T-helper 9 cell (primary cell): ENCODE results near the gene FRY.

Experiments used
- DNase-seq: peaks from one replicate; pipeline ENCODE4 v3.0.0-alpha.2; 2020

The FRY gene

DNA sequence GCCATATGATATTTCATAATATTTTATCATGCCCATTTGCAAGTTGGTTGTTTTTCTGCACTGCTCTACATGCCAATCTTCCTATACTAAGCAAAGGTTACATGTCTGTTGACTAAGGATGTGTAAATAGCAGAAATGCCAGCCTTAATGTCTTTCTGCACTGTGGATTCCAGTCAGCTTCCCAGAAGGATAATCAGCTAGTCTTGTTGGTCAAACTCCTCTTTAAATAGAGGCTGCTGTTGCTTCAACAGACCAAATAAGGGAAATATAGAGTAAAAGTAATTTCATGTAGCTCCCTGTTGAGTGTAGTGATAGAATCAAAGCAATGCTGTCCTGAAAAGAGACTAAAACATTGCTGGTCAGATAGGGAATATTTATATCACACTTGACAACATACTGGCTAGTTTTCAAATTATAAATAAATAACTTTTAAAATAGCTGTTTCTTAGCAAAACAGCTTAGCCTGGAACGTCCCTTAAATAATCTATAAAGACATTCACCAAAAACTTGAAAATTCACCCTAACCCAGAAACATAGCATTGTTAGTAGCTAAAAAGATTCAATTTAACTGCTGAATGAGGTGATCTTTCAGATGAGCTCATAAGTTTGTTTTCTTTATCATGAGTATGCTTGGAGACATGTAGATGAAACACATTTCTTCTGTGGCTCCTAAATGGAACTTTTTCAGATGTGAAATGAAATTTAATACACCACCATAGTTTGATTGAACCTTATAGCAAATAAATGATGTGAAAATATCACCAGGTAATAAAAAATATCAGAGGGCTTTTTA, 56.6 kb downstream of the FRY start:
- no peak for DNase-seq

DNA sequence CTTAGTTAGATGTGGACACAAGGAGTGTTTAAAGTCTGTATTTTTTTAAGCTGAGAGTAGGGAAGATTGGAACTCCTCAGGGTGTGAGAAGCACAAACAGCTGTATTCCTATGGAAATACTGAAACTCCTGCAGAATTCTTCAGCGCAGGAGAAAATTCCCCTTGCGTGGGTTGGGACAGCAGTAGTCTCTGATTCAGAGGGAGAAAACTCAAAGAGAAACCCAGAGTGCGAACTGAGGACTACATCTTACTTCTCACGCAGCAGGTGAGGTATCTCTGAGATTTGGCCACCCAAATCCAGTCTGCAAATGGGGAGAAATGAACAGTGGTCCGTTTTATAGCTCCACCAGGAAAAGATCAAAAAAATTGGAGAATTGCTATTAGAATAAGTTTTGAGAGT, 60.9 kb downstream of the FRY start:
- DNase-seq: no peak

DNA sequence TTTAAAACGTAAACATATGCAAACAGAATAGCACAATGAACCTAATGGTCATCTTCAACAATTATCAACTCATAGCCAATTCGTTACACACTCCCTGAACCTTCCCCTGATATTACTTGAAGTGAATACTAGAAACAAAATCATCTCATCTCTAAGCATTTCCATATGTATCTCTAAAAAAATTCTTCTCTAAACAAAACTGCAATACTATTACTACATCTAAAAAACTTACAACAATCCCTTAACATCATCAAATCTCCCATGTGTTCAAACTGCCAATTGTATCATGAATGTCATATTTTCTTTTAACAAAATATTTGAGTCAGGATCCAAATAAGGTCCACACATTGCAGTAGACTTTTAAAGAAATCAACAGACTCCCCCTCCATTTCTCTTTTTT, 61.4 kb downstream of the FRY start:
- no peak for DNase-seq

GRCh38 chr13:32098272-32098671, 66.7 kb downstream of the FRY start:
- DNase-seq: no peak

DNA sequence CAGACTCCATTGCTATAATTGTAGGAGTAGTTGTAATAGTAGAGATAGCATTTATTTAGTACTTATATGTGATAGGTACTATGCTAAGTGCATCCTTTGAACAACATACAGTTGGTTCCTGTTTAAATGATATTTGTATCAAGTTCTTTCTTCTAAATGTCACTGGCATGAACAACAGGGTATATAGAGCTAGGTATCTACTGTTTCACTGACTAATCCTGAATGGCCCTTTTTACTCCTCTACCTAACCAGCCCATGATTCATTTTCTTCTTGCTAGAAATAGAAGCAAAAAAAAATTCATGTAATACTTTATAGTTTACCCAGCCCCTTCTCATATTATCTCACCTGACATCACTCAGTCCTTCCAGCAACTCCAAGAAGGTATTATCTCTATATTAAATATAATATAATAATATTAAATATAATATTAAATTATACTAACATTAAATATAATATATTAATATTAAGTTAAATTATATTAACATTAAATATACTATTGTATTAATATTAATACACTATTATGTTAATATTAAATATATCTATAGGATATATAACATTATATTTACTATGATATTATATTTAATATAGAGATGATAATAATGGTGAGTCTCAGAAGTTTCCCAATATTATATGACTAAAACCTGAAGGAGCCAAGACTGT, 74.2 kb downstream of the FRY start:
- DNase-seq: no peak

DNA sequence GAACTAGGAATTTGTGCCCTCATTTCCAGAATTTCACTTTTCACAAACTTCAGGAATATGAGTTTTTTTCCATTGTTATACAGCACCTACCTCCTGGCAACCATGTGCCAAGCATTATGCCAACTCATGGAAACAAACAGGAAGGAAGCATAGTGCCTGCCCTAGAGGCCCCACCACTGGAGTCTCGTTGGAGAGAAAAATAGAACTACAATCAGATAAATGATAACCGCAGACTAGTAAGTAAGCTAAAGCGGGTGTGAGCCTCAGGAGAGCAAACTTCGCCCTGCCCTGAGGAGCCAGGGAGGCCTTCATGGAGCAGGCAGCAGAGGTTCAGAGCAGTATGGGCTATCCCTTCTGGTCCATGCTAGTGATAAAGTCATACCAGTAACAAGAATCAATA, 75.9 kb downstream of the FRY start:
- no peak for DNase-seq

DNA sequence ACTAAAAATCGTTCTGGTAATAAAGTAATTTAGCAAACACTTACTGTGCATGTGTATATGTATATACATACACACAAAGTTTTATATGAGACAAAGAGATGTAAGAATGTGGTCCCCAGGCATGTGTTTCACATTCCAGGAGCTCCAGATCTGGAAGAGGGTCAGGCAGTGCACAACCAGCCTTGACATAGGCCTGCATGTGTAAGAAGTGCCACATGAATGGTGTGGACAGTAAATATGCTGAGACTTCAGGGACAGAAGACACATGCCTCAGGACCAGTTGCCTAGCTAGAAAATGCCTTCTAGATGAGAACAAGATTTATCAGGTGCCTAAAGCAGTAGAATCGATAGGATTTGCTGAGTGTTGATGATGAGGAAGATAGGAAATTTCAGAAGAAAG, 76.4 kb downstream of the FRY start:
- no peak for DNase-seq

DNA sequence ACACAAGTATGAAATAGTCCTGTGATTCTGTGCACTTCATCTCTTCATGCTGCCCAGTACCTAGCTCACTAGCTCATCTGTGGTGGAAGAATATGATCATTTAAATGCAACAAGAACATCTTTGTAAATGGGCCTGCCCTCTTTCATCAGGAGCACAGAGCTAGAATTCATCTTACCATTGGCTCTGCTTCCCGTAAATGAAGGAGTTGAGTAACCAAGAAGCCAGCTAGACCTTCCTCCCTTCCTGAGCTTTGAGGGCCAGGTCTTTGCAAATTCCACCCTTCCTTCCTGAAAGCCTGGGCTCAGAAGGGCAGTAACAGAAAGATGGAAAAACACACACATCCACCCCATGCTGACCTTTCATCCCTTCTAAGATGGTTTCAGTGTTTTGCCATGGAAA, 82.0 kb downstream of the FRY start:
- no peak for DNase-seq

DNA sequence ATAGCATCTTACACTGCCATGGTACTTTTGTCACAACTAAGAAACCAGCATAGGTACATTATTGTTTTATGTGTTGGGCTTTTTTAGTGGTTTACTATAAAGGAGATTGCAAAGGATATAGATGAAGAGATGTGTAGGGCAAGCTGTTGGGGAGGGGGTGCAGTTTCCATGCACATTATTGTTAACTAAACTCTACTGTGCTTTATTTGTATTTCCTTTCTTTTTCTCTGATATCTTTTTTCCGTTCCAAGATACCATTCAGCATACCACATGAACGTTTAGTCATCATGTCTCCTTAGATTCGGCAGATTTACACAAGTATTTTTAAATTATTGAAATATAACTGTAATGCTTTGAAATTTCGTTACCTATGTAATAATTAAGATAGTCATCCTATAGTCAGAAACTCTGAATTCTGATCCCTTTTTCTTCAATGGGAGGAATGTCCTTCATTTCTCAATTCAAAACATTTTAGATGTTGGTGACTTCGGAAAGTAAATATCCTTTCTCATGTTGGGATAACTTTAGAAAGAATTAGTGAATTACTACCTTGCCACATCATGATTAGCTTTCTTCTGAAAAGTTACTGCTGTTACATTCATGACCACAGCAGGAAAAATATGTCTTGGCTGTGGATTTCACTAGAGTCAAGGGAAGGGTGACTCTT, 82.8 kb downstream of the FRY start:
- DNase-seq: no peak

- no peak for DNase-seq
These were observed 83.5 kb downstream of the FRY start for GRCh38 chr13:32115066-32115465.

DNA sequence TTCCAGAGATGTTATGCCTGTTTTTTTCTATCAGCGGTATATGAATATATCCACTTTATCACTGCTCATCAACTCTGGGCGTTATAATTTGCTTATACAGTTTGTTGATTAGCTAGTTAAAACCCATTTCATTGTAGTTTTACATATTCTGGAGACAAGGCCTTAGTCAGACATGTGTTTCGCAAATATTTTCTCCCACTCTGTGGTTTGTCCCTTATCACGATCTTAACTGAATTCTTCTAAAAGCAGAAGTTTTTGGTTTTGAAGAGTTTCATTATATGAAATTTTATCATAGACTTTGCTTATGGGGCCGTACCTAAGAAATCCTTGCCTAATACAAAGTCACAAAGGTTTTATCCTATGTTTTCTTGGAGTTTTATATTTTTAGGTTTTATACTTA, 84.6 kb downstream of the FRY start:
- no peak for DNase-seq

GRCh38 chr13:32117001-32117400, 85.4 kb downstream of the FRY start:
- DNase-seq: no peak

GRCh38 chr13:32117701-32118100, 86.1 kb downstream of the FRY start:
- no peak for DNase-seq

- no peak for DNase-seq
These were observed 89.7 kb downstream of the FRY start for GRCh38 chr13:32121316-32121715.

DNA sequence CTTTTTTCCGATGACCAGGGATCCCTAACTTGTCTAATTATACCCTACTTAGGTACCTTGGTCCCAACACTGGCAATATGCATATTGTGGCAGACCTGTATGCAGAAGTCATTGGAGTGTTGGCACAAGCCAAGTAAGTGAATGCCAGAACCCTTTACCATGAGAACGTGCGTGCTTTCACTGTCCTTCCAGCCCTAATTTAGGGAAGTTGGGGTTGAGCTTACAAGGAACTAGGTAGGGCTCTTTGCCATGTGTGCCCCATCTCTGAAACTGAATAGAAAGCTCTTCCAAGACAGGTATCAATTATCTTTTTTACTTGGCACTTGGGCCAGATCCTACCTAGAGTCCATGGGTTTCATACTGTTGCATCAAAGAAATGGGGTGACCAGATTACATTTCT, 93.2 kb downstream of the FRY start:
- no peak for DNase-seq

DNA sequence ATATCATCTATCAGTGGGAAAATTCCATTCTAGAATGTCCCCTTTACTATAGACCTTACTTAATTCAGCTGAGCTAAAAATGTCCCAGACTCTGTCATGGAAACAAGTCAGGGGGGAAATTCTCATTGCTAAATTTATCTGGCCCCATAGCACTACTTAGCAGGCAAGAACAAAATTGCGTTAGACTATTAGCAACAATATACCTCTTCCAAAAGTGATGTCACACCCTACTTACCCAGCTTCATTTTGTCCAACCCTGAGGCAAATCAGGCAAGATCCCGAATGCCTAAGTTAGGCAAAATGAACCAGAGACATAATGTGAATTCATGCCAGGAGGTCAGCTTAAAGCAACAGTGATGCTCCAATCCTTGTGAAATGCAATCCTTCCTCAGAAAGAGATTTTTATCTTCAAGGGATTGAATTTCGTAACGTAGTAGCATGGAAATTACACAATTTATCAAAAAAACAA, 93.7 kb downstream of the FRY start:
- no peak for DNase-seq

DNA sequence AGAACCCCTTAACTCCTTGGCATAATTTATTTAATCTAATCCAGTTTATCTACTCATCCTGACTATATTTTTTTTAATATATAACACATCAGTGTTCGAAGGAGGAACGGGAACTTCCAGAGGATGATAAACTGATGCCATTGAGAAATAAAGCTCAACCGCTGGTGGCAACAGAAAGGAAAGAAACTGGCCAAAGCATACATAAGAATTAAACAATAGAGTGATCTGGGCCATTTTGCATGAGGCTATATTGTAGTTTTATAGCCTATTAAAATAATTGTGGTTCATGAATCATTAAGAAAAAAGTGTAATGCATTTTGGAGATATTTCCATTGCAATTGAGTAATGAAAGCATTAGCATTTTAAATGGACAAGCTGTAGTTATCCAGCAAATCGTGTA, 94.2 kb downstream of the FRY start:
- DNase-seq: no peak

DNA sequence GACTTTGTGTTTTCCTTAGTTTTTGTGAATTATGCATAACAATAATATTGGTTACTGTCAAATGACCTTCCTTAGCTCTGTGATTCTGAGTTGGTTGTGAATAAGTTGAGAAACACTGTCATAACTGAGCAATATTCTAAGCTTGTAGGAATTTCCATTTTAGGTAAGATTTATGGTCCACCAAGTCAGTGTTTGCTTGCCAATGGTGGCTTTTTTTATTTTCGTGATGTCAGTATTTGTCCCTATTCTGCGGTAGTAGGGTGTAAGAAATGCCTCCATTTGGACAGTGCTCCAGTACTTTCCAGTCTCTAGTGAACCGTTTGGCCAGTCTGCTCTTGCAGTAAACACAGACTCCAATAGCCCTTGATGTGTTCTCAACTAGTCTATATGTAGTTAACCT, 94.7 kb downstream of the FRY start:
- no peak for DNase-seq

GRCh38 chr13:32126756-32127155, 95.2 kb downstream of the FRY start:
- DNase-seq: no peak

DNA sequence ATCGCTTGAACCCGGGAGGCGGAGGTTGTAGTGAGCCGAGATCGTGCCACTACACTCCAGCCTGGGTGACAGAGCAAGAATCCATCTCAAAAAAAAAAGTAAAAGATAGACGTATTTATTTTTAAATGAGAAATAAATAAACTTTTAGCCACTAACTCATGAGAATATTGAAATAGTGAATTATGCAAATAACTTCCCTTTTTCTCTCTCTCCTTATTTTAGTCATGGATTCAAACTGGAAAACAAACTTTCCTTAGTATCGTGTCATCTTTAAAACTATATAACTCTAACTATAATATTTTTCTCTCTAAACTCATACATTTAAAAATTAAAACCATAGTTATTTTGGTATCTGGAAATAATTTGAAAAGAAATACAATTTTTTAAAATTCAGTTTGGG, 96.1 kb downstream of the FRY start:
- DNase-seq: no peak

DNA sequence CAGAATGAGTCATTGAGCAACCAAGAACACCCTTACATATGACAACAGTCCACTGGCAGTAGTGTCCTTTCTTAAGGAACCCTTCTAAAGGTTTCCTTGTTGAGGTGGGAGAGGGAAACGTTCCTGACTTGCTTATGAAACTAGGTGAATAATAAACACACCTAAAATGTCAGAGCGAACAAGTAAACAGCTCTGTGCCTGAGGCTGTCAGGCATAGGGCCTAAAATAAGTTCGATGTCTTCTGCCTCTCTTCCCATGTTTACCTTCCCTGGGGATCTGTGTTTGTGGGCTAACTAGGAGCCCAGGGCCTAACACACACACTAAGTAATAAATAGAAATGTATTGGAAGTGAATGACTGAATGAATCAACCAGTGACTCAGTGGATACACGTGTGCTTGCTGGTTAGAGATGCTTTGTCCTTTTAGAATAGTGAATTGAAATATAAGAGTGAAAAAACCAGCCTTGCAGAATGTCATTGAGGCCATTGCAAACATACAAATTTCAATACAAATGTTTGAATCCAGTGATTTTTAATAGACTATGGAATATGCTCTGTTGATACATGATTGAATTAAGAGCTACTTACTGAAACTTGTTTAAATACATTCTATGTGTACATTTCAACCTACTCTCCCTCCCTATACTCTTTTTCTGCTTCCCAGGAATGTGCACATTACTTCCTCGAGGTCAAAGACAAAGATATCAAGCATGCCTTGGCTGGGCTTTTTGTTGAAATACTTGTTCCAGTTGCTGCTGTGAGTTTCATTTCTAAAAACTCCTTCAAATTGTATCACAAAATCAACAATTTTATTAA, 102.9 kb downstream of the FRY start:
- DNase-seq: no peak

- no peak for DNase-seq
These were observed 103.4 kb downstream of the FRY start for GRCh38 chr13:32135056-32135390.

GRCh38 chr13:32135655-32136054, 104.1 kb downstream of the FRY start:
- no peak for DNase-seq
